K562 (cell line): ENCODE results near the gene ERCC6. TPM values are rescaled to one million over a fixed set of nuclear protein-coding genes. Genes with fewer than 3 reads are reported as not detected.

Experiments
- C11orf30 ChIP-seq: fragments of 450-650 bp; IDR thresholded peaks from 2 replicates; pipeline ENCODE4 v1.6.1; 2016; ENCODE audit warnings: low read depth, mild to moderate bottlenecking
- CEBPB ChIP-seq: fragments of 450-650 bp; IDR thresholded peaks from 2 replicates; pipeline ENCODE4 v1.6.1; 2016; ENCODE audit warnings: missing genetic modification characterization, missing compliant biosample characterization
- DPF2 ChIP-seq: fragments of 450-650 bp; IDR thresholded peaks from 2 replicates; pipeline ENCODE4 v1.6.1; 2016
- FOXA3 ChIP-seq, 2 experiments: fragments of 450-650 bp in 1 of 2; sonication (generic) in 1 of 2; formaldehyde crosslinking; IDR thresholded peaks in 1 of 2; conservative IDR thresholded peaks in 1 of 2; 2 replicates each; pipeline versions ENCODE4 v1.4.0 to v1.8.0; 2020 to 2022; ENCODE audit warnings: mild to moderate bottlenecking in 2 of 2, missing genetic modification reagents in 1 of 2
- GABPB2 ChIP-seq: fragments of 250-450 bp; sonication (Bioruptor Pico); conservative IDR thresholded peaks from 2 replicates; pipeline ENCODE4 v1.5.1; 2021; ENCODE audit warnings: mild to moderate bottlenecking
- KHSRP ChIP-seq: fragments of 450-650 bp; IDR thresholded peaks from 2 replicates; pipeline ENCODE4 v1.6.1; 2017
- NR4A1 ChIP-seq, 2 experiments: fragments of 250-450 bp in 1 of 2; fragments of 450-650 bp in 1 of 2; sonication (Bioruptor Pico) in 1 of 2; IDR thresholded peaks; 2 replicates each; pipeline versions ENCODE4 v1.4.0 to v1.6.1; 2016 to 2020; ENCODE audit warnings: mild to moderate bottlenecking in 2 of 2, missing compliant biosample characterization in 1 of 2, missing genetic modification characterization in 1 of 2, moderate library complexity in 1 of 2
- TRIM28 ChIP-seq: fragments of 450-650 bp; IDR thresholded peaks from 2 replicates; pipeline ENCODE4 v1.6.1; 2017
- ZNF140 ChIP-seq: fragments of 250-450 bp; sonication (Bioruptor Pico); IDR thresholded peaks from 2 replicates; pipeline ENCODE4 v1.8.0; 2021; ENCODE audit warnings: moderate library complexity, mild to moderate bottlenecking, inconsistent platforms
- ZNF184 ChIP-seq: sonication (generic); formaldehyde crosslinking; IDR thresholded peaks from 2 replicates; pipeline ENCODE4 v1.5.0; 2020; ENCODE audit warnings: missing genetic modification reagents
- polyA plus RNA-seq, 8 experiments: library from polyadenylated mRNA; depleted of rRNA in 4 of 8; stranded (reverse) in 5 of 8; unstranded in 3 of 8; fragments of >200 nt; fragmentation: Nextera tagmentation in 2 of 8; fragmentation: Illumina TruSeq in 1 of 8; extraction: Ambion mirVana in 2 of 8; extraction: Trizol in 1 of 8; gene quantifications; 2 replicates each; pipeline versions ENCODE4 v1.2.1 to v1.2.3, GENCODE V29; 2011 to 2014; ENCODE audit warnings: inconsistent platforms in 1 of 8, missing spikeins in 1 of 8
- total RNA-seq, 7 experiments: library from RNA; depleted of rRNA in 6 of 7; stranded (reverse); fragments of >200 nt in 6 of 7; fragmentation: Illumina TruSeq in 2 of 7; extraction: Trizol in 2 of 7; gene quantifications; 2 replicates each; pipeline versions ENCODE4 v1.2.1 to v1.2.3, GENCODE V29; 2011 to 2021; ENCODE audit warnings: low replicate concordance in 1 of 7
- TF ChIP-seq, protein P1 (sequence below): sonication (generic); formaldehyde crosslinking; IDR thresholded peaks from 2 replicates; pipeline ENCODE4 v1.8.1; 2023; ENCODE audit warnings: mild to moderate bottlenecking, missing genetic modification reagents
- TF ChIP-seq, protein P2 (sequence below), 2 experiments: fragments of 200-800 bp in 1 of 2; sonication (Bioruptor generic) in 1 of 2; sonication (generic) in 1 of 2; formaldehyde crosslinking in 1 of 2; IDR thresholded peaks in 1 of 2; conservative IDR thresholded peaks in 1 of 2; 2 replicates each; pipeline versions ENCODE4 v1.5.0 to v1.6.1; 2016 to 2020; ENCODE audit warnings: missing compliant biosample characterization in 1 of 2, missing genetic modification characterization in 1 of 2, missing genetic modification reagents in 1 of 2
- TF ChIP-seq, protein P3 (sequence below), 2 experiments: fragments of 450-650 bp; conservative IDR thresholded peaks; 2 replicates each; pipeline ENCODE4 v1.6.1; 2017; ENCODE audit warnings: mild to moderate bottlenecking in 2 of 2, moderate library complexity in 2 of 2
- TF ChIP-seq, protein P4 (sequence below), 2 experiments: fragments of 250-450 bp in 1 of 2; fragments of 450-650 bp in 1 of 2; sonication (Bioruptor Pico) in 1 of 2; IDR thresholded peaks; 2 replicates each; pipeline versions ENCODE4 v1.6.1 to v1.8.0; 2016 to 2021; ENCODE audit warnings: mild to moderate bottlenecking in 2 of 2, moderate library complexity in 2 of 2, missing compliant biosample characterization in 1 of 2, missing genetic modification characterization in 1 of 2
- TF ChIP-seq, protein P5 (sequence below), 2 experiments: fragments of 450-650 bp; IDR thresholded peaks; 2 replicates each; pipeline ENCODE4 v1.6.1; 2018; ENCODE audit warnings: mild to moderate bottlenecking in 2 of 2, low read depth in 1 of 2; ENCODE audit not compliant: partially characterized antibody in 2 of 2

Gene ERCC6
- total and polyA plus RNA-seq, 9 of the 15 experiments (the other 6 are each of a cell fraction or from before 2014, with no cell fraction given), result 7.8 to 17.7 (median 11.8) TPM

DNA sequence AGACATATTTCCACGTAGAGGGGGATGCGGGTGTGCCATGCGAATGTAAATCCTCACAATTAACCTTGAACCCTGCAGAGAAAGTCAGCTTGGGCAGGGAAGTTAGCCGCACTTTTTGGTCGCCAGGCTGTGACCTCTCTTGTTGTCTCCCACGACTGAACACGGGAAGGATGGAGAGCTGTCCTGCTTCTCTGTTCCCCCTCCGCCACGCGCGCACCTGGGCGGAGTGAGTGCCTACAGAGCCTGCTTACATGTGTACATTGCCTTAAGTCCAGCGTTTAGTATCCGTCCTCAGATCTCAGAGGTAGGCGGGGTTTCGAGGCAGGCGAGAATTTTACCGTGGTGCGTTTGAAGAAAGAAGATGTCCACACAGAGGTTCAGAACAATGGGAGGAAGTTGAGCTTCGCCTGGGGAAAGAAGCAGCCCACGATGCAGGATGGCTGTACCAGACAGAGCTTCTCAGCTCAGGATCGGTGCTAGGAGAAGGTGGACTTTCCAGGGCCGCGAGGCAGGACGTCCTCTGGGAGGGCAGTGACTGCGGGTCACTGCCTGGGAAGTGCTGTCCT, 482 bp upstream of the ERCC6 start (continued):
- TF ChIP-seq, protein P1, sequence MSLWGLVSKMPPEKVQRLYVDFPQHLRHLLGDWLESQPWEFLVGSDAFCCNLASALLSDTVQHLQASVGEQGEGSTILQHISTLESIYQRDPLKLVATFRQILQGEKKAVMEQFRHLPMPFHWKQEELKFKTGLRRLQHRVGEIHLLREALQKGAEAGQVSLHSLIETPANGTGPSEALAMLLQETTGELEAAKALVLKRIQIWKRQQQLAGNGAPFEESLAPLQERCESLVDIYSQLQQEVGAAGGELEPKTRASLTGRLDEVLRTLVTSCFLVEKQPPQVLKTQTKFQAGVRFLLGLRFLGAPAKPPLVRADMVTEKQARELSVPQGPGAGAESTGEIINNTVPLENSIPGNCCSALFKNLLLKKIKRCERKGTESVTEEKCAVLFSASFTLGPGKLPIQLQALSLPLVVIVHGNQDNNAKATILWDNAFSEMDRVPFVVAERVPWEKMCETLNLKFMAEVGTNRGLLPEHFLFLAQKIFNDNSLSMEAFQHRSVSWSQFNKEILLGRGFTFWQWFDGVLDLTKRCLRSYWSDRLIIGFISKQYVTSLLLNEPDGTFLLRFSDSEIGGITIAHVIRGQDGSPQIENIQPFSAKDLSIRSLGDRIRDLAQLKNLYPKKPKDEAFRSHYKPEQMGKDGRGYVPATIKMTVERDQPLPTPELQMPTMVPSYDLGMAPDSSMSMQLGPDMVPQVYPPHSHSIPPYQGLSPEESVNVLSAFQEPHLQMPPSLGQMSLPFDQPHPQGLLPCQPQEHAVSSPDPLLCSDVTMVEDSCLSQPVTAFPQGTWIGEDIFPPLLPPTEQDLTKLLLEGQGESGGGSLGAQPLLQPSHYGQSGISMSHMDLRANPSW, result 0 out of 2 replicates have a peak, but pooled peaks have one; percentile 18
- TF ChIP-seq FOXA3 (CRISPR knock-in tag; conservative IDR thresholded peaks at IDR 0.05 in 1 of 2, IDR thresholded peaks at IDR 0.05 in 1 of 2) (peak; percentile 5 to 90; a peak in 2 of 4 replicates), KHSRP (no peak), TRIM28 (no peak), ZNF184 (CRISPR knock-in tag) (no peak), DPF2 (0 out of 2 replicates have a peak, but pooled peaks have one; percentile 34), GABPB2 (no peak), C11orf30 (no peak), CEBPB (tag) (no peak), ZNF140 (CRISPR knock-in tag) (no peak), NR4A1 (CRISPR knock-in tag; IDR thresholded peaks at IDR 0.05) (no peak), NR4A1 (tag; IDR thresholded peaks at IDR 0.05) (no peak)
- TF ChIP-seq, protein P2, sequence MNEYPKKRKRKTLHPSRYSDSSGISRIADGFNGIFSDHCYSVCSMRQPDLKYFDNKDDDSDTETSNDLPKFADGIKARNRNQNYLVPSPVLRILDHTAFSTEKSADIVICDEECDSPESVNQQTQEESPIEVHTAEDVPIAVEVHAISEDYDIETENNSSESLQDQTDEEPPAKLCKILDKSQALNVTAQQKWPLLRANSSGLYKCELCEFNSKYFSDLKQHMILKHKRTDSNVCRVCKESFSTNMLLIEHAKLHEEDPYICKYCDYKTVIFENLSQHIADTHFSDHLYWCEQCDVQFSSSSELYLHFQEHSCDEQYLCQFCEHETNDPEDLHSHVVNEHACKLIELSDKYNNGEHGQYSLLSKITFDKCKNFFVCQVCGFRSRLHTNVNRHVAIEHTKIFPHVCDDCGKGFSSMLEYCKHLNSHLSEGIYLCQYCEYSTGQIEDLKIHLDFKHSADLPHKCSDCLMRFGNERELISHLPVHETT (CRISPR knock-in tag; conservative IDR thresholded peaks at IDR 0.05 in 1 of 2, IDR thresholded peaks at IDR 0.05 in 1 of 2), result 0 out of 4 replicates have a peak, but pooled peaks of 1 of the 2 experiments have one; percentile 16
- TF ChIP-seq, protein P3, sequence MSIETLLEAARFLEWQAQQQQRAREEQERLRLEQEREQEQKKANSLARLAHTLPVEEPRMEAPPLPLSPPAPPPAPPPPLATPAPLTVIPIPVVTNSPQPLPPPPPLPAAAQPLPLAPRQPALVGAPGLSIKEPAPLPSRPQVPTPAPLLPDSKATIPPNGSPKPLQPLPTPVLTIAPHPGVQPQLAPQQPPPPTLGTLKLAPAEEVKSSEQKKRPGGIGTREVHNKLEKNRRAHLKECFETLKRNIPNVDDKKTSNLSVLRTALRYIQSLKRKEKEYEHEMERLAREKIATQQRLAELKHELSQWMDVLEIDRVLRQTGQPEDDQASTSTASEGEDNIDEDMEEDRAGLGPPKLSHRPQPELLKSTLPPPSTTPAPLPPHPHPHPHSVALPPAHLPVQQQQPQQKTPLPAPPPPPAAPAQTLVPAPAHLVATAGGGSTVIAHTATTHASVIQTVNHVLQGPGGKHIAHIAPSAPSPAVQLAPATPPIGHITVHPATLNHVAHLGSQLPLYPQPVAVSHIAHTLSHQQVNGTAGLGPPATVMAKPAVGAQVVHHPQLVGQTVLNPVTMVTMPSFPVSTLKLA (conservative IDR thresholded peaks at IDR 0.05), result peak; percentile 66 to 95; a peak in 3 of 4 replicates
- TF ChIP-seq, protein P4, sequence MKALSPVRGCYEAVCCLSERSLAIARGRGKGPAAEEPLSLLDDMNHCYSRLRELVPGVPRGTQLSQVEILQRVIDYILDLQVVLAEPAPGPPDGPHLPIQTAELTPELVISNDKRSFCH (CRISPR knock-in tag; IDR thresholded peaks at IDR 0.05), result no peak
- TF ChIP-seq, protein P4 (tag; IDR thresholded peaks at IDR 0.05), result peak; percentile 69; the same call in 1 of the 2 replicates
- TF ChIP-seq, protein P5, sequence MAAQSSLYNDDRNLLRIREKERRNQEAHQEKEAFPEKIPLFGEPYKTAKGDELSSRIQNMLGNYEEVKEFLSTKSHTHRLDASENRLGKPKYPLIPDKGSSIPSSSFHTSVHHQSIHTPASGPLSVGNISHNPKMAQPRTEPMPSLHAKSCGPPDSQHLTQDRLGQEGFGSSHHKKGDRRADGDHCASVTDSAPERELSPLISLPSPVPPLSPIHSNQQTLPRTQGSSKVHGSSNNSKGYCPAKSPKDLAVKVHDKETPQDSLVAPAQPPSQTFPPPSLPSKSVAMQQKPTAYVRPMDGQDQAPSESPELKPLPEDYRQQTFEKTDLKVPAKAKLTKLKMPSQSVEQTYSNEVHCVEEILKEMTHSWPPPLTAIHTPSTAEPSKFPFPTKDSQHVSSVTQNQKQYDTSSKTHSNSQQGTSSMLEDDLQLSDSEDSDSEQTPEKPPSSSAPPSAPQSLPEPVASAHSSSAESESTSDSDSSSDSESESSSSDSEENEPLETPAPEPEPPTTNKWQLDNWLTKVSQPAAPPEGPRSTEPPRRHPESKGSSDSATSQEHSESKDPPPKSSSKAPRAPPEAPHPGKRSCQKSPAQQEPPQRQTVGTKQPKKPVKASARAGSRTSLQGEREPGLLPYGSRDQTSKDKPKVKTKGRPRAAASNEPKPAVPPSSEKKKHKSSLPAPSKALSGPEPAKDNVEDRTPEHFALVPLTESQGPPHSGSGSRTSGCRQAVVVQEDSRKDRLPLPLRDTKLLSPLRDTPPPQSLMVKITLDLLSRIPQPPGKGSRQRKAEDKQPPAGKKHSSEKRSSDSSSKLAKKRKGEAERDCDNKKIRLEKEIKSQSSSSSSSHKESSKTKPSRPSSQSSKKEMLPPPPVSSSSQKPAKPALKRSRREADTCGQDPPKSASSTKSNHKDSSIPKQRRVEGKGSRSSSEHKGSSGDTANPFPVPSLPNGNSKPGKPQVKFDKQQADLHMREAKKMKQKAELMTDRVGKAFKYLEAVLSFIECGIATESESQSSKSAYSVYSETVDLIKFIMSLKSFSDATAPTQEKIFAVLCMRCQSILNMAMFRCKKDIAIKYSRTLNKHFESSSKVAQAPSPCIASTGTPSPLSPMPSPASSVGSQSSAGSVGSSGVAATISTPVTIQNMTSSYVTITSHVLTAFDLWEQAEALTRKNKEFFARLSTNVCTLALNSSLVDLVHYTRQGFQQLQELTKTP (IDR thresholded peaks at IDR 0.05; ENCODE audit: low read depth in 1 of 2, partially characterized antibody in 2 of 2), result peak in 1 of 2 experiments; percentile 51
